Eye (tissue), 1 donor: Measurements from ENCODE around the gene LRRC56.

Experiments
- DNase-seq: peaks from one replicate; pipeline ENCODE4 v3.0.0-alpha.2; 2015

Gene LRRC56

DNA sequence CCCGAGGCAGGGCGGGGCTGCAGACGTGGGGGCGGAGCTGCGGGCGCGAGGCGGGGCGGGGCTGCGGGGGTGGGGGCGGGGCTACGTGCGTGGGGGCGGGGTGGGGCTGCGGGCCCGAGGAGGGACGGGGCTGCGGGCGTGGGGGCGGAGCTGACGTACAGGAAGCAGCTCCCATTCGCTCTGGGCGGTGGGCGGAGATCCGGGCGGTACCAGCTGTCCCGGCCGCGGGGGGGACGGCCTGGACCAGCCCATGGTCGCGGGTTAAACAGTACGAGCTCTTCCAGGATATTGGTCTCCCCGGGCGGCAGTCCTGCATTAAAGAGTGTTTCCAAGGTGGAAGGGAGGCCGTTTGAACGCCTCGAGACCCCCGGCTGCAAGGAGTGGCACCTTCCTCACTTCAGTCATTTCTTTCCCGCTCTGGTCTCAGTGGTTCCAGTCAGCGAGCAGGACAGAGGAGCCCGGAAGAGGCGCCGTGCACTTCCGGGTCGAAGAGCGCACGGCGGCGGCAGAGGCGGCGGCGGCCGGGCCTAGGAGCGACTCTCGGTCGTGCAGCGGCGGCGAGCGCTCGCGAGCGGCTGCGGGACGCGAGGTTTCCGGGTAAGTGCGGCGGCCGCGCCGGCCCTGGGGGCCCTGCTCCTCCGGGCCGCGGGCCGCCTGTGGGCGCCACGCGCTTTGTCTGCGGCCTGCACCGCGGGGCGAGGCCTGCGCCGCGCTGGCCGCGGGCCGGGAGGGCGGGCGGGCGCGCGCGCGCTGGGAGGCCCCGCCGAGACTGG, 38.9 kb downstream of the LRRC56 start, which contains the start of gene PHRF1:
Gene PHRF1 (plus strand): TSS at position 475 of the 773 bp plus-strand sequence. CDS start 5,043 bp downstream, outside the sequence.
- DNase-seq, result peak; percentile 98

DNA sequence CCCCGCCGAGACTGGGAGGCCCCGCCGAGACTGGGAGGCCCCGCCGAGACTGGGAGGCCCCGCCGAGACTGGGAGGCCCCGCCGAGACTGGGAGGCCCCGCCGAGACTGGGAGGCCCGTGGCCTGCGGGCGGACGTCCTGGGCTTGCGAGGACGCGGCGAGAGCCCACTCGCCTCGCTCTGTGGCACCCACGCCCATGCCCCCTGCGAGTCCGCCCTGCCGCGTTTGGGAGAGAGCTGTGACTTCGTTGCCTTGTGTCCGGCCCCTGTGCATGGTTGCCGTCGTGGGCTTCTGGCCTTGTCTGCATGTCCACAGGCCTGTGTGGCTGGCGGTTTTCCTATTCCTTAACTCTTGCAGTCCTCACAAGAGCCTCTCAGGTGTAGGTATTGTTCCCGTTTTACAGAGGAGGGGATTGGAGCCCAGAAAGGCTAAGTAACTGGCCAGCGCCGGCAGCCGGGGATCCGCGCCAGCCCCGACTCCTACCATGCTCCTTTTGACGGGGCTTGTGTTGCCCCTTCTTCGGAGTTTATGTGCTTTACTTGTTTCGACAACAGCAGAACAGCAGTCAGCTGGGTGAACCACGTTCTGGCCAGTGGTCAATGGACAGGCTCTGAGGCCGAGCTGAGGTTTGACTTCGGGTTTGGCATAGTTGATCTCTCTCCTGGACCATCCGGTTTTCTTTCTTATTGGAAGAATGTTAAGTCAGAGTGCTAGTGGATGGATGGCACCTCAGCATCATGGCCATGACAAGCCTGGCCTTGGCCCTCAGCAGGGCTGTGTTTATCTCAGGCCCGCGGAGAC, 39.7 kb downstream of the LRRC56 start:
- no peak for DNase-seq

DNA sequence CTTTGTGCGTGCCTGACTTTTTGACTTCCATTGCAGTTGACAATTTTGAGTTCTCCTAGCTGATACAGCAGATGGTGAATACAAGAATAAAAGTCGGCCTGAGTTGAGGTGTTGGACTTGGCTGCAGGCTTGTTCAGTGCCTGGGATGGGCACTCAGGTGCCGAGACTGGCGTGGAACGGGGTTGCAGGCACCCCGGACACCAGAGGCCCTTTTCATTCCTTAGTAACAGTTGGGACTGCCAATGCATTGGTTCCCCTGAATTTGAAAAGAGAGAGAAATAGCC, 40.2 kb downstream of the LRRC56 start:
- DNase-seq, result no peak

DNA sequence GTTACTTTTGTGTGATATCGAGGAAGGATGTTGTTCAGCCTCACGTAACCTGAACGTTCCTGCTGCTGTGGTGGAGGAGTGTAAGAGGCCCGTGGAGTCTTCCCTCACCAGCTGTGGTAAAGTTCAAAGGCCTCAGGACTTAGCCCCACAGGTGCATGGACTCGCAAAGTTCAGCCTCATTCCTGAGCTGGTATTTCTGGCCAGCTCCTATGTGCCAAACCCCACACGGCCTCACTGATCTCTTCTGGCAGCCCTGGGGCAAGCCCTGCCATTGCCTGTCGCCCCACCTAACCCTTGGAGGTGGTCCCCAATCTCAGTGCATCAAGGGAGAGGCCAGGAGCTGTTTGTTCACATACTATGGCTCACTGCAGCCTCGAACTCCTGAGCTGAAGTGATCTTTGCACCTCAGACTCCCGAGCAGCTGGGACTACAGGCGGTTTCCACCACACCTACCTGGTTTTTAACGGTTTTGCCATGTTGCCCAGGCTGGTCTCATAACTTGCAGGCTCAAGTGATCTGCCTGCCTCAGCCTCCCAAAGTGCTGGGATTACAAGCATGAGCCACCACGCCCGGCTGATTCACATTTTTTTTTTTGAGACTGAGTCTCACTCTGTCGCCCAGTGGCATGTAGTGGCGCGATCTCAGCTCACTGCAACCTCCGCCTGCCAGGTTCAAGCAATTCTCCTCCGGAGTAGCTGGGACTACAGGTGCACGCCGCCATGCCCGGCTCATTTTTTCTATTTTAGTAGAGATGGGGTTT, 41.1 kb downstream of the LRRC56 start:
- no peak for DNase-seq

DNA sequence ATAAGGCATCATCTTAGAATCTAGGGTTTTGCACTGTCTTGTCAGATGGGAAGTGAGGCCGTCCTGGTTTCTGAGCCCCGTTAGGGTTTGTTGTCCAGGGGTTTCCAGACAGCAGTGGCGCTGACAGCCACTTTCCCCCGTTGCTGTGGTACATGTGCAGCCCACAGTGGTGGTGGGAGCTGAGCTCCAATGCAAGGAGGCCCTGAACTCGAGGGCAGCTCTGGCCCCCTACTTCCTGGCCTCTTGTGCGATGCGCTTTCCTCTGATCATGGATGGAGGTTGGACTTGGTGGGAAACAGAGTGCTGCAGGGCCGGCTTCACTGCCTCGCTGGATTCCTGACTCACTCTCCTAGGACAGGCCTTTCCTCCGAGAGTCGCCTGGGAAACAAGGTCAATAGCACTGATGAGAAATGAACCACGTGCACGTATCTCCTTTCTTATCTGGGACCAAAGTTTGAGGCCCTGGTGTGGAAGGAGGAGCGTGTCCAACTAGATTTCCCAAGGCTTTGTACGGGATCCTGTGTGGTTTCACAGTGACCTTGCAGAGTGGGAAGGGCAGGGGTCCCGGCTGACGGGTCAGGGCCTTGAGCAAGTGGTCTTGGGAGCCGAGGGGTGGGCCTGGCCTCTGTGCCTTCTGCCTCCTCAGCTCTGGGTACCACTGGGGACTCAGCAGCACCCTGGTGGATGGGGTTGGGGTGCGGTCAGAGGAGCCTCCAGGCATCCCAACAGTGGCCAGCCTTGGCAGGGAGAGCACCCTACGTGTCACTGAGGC, 42.7 kb downstream of the LRRC56 start:
- no peak for DNase-seq

DNA sequence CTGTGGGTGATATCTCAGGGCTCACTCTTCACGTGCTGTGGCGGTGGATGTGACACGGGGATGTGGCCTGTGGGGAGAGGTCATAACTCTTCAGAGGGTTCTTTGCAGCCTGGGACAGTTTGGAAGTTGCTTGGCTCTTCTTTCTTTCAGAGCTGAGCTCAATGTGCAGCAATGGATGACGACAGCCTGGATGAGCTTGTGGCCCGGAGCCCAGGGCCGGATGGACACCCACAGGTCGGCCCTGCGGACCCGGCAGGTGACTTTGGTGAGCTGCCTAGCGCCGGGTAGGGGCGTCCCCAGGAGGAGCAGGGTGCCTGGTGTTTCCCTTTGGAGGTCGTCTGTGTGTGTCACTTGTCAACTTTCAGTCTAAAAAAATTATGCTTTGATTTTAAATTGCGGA, 44.0 kb downstream of the LRRC56 start:
- DNase-seq, result no peak

DNA sequence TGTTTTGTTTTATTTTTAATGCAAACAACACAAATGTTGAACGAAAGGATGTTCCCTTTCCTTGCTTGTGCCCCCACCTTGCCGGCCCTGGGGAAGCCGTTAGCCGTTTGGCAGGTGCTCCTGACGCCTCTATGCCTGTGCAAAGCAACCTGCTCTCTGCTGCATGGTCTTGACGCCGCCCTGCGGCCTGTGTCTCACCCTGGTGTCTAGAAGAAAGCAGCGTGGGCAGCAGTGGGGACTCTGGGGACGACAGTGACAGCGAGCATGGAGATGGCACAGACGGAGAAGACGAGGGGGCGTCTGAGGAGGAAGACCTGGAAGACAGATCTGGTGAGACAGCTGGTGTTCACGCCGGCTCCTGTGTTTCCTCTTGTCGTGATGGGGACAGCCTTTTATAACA, 44.4 kb downstream of the LRRC56 start:
- DNase-seq, result no peak

DNA sequence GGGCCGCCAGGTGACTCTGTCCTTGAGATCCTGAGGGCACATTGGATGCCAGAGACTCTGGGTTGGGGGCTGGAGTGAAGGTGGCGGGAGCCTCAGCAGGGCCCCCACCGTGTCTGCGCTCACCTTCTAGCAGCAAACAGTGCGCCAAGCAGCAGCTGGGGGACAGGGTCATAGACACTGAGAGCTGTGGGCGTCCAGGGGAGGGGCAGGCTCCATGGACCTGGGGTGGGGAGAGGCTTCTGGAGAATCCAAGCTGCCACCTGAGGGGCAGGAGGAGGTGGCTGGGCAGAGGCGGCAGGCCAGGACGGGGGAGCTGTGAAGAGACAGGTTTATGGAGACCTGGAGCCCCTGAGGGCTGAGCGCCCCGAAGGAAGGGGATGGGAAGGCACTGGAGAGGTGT, 47.0 kb downstream of the LRRC56 start:
- DNase-seq, result no peak

DNA sequence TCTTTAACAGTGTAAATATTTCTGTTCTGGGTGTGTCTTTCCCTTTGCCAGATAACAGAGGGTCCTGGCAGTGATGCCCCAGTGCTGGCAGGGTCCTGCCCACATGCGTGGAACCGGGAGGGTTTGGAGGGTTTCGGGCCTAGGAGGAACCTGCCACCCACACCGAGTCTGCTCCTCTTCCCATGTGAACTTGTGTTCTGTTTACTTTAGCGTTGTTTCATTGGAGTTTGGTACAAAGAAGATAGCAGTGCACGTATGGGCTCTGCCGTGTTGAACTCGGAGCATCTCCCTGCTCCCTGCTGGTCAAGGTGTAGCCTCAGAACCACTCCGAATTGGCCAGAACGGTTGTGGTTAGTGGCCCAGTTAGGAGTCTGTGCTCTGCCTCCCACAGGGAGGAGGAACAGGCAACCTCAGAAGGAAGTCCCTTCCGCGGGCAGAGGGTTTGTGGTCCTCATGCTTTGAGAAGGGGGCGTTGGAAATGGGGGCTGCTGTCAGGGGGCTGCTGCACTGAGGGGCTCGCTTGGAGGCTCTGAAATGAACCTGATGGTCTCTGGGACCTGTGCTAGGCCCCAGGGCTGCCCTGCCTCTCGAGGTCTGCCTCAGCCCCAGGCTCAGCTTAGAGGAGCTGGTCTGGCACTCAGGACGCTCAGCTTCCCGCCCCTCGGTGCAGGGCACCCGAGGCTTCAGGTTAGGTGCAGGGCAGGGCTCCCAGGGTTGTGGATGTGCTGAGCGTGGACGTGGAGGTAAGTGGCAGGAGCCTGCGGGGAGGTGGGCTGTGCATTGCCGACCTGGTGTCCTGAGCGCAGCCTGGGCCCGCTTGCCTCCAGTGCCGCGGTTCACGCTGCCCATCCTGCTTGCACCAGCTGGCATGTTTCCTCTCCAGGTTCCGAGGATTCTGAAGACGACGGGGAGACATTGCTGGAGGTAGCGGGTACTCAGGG, 49.3 kb downstream of the LRRC56 start:
- no peak for DNase-seq

DNA sequence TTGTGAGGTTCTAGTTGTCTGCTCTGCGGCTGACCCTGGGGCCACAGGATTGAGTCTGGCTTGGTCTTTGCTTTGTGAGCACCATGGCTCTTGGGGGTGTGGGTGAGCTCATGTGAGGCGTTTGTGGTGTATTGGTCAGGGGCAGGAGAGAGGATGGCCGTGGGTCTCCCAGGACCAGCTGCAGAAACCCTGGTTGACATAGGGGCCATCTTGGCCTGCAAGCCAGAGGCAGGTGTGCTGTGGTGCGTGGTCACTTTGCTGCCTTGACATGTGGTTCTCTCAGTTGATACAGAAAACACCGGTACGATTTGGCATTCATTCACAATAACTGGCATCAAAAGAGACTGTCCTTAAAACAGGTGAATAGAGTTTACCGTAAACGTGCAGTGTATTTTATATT, 50.2 kb downstream of the LRRC56 start:
- DNase-seq, result no peak

DNA sequence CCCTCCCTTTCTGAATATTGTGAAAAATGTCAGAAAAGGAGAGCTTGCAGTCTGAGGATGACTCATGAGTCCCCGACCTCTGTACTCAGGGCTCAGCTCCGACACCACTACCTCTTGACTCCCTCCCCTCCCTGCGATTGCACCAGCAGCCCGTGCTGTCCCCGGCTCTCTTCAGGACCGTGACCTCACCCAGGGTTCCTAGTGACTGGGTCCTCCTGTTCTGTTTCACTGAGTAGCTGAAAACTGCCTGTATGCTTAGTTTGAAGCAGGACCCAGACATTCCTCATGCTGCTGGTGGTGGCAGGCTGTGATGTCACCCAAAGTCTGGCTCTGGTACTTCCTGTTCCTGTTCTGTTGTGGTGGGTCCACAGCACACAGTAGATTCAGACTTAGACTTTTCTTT, 50.7 kb downstream of the LRRC56 start:
- DNase-seq, result no peak

DNA sequence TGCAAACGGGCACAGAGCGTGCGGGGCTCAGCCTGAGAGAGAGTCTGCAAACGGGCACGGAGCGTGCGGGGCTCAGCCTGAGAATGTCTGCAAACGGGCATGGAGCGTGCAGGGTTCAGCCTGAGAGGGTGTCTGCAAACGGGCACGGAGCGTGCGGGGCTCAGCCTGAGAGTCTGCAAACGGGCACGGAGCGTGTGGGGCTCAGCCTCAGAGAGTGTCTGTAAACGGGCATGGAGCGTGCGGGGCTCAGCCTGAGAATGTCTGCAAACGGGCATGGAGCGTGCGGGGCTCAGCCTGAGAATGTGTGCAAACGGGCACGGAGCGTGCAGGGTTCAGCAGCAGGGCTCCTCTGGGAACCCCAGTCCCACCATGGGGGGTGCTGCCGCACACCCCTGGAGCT, 52.5 kb downstream of the LRRC56 start:
- no peak for DNase-seq

DNA sequence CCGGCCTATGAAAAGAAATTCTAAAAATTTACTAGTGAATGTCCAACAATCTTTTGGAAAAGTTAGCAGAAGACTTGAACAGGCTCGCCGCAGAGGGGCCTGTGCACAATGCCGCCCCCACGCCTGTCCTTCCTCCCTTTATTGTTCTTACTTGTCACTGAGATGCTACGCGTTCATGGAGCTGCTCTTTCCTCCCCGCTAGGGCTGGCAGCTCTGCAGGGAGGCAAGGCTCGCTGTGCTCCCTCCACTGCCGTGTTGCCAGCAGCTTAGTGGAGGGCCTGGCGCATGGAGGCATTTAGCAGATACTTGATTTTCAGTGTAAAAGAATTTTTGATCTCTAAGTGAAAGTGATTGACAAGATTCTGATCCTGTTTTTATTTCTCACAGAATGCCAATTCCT, 53.7 kb downstream of the LRRC56 start:
- no peak for DNase-seq

DNA sequence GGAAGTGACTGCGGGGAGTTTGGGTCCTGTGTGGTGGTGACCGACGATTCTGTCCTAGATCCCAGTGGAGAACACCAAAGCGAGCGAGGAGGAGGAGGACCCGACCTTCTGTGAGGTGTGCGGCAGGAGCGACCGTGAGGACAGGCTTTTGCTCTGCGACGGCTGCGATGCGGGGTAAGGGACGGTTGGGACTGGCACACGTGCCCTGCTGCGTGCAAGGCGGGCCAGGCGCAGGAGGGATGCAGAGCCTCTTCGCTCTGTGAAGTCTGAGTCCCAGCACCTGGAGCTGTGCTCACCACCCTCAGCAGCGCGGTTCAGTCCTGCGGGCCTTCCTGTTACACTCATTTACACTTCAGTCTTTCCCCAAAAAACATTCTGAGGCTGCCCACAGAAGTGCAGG, 55.2 kb downstream of the LRRC56 start:
- no peak for DNase-seq

DNA sequence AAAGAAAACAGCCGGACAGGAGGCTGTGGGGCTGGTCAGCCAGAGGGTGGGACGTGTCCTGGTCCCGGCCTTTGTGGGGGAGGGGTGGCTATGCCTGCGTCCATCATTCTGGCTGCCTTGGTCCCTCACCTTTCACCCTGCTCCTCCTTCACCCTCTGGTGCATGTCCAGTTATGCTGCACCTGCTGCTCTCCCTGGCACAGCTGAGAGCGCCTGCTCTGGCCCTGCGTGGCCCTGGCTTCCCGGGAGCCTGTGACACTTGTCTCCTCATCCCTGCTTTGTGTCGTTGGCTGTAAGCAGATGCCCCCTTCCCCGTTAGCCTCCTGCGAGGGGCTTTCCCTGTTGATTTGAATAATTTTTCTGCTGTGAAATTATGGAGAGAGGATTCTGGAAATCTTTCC, 55.6 kb downstream of the LRRC56 start:
- no peak for DNase-seq

DNA sequence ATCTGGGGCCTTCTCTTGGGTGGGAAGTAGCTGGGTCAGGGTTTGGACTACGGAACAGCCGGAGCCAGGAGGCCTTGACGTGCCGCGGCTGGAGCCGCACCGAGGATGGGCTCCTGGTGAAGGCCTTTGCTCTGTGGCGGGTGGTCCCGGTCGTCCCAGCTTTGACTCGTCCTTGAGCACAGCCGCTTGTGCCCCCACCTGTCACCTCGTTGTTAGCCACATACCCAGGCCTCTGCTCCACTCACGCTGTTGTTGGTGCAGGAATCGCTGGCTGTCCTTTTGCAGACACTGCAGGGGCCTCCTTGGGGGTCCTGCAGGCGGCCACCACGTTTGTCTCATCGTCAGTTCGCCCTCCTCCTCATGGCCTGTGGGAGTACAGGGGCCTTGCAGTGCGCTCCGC, 56.0 kb downstream of the LRRC56 start:
- no peak for DNase-seq

DNA sequence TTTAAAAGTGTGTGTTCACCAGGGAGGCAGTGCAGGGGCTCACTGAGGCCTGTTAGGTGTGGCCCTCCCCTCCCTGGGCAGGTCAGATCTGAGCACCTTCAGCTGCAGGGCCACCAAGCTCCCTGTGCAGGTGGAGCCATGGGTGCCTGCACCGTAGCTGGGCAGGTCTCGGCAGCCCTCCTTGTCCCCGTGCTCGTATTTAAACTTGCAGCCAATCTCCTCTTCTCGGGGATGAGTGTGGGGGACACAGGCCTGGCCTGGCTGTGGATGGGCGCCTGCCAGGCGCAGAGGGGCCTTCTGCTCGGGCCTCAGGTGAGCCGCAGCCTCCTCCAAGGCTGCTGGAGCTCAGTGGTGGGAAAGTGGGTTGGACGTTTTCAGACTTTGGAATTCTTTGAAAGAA, 58.1 kb downstream of the LRRC56 start:
- DNase-seq, result no peak

DNA sequence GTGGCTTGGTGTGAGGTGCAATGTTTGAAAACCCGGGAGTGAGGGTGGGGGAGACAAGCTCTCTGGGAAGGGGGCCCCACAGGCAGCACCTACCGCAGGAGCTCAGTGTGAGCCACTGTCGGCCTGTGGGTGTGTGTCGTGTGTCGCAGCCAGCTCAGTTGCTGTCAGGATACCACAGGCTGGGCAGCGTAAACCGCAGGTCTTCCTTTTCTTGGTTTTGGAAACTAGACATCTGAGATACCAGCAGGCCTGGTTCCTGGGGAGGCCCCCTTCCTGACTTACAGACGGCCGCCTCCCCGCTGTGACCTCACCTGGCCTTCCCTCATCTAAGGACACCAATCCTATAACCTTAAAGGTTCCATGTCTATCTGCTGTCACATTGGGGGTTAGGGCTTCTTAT, 59.0 kb downstream of the LRRC56 start:
- no peak for DNase-seq

DNA sequence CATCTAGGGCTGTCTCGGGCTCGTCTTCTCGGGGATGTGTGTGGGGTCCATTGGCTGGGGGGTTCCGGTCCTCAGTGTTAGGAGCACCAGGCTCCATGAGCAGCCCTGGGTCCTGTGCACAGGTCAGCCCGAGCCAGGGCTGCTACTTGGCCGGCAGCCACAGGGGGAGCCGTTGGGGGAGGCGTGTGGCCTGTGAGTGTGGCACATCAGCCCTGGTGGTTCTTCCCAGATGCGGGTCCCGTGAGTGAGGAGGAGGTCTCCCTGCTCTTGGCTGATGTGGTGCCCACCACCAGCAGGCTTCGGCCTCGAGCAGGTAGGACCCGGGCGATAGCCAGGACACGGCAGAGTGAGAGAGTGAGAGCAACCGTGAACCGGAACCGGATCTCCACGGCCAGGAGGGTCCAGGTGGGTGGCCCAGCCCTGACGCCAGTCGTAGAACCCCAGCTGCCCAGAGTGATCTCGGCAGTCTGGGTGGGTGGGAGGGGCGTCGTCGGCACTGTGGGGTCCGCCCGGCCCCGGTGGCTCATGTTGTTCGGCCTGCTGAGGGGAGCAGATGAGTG, 59.9 kb downstream of the LRRC56 start:
- no peak for DNase-seq

DNA sequence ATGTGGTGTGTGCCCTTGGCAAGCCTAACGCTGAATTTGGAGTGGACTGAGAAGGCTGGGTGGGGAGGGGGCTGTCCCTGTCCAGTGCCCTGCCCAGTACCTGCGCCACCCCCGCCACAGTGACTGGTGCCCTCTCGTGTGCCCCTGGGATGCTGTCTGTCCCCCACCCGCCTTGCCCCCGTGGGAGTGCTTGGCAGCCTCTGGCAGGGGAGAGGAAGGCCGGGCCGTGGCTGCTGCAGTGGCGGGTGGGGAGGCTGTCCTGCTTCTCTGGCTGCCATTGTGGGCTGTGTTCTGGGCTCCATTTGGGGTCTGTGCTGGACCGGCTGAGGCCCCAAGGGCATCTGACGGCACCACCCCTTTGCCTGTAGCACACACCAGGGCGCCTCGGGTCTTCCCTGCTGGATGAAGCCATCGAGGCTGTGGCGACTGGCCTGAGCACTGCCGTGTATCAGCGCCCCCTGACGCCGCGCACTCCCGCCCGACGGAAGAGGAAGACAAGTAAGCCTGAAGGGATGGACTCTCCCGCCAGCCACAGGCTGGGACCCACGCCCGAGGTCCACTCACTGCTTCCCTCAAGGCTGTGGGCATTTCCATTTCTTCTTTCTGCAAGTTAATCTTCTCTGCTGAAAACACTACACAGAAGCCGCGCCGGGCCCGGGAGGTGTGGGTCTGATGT, 60.8 kb downstream of the LRRC56 start:
- DNase-seq, result no peak
